GM19099 (cell line): ENCODE measurements around the gene NKX1-1.

Source experiments
- POLR2A ChIP-seq: IDR thresholded peaks from 3 replicates; pipeline ENCODE4 v1.6.1; 2011; ENCODE audit warnings: low read depth; ENCODE audit not compliant: insufficient read length; ENCODE audit errors: extremely low read depth

Gene NKX1-1

GRCh38 chr4:1421657-1422056, 15.4 kb upstream of the NKX1-1 start:
- no peak for TF ChIP-seq POLR2A

GRCh38 chr4:1419708-1420107, 13.5 kb upstream of the NKX1-1 start:
- no peak for TF ChIP-seq POLR2A

- no peak for TF ChIP-seq POLR2A
These were observed 12.4 kb upstream of the NKX1-1 start for GRCh38 chr4:1418494-1419285.

- no peak for TF ChIP-seq POLR2A
These were observed 11.5 kb upstream of the NKX1-1 start for GRCh38 chr4:1417522-1418390.

- no peak for TF ChIP-seq POLR2A
These were observed 10.7 kb upstream of the NKX1-1 start for GRCh38 chr4:1416948-1417260.

- TF ChIP-seq POLR2A = no peak
These were observed 10.1 kb upstream of the NKX1-1 start for GRCh38 chr4:1416051-1416947.

- TF ChIP-seq POLR2A = no peak
These were observed 9.4 kb upstream of the NKX1-1 start for GRCh38 chr4:1415681-1415981.

- TF ChIP-seq POLR2A = no peak
These were observed 8.8 kb upstream of the NKX1-1 start for GRCh38 chr4:1414831-1415680.

GRCh38 chr4:1413687-1414479, 7.6 kb upstream of the NKX1-1 start:
- no peak for TF ChIP-seq POLR2A

- TF ChIP-seq POLR2A = no peak
These were observed 7.0 kb upstream of the NKX1-1 start for GRCh38 chr4:1413204-1413663.

GRCh38 chr4:1412376-1413203, 6.3 kb upstream of the NKX1-1 start:
- TF ChIP-seq POLR2A = no peak

- no peak for TF ChIP-seq POLR2A
These were observed 5.5 kb upstream of the NKX1-1 start for GRCh38 chr4:1411436-1412375.
